Measurements from ENCODE around the gene CLTB. TPM values are rescaled to one million over a fixed set of nuclear protein-coding genes. Genes with fewer than 3 reads are reported as not detected.

Gene CLTB
- total and polyA plus RNA-seq, 2 of the 13 experiments (the other 11 are each of a cell fraction or from before 2014, with no cell fraction given): 23.3 to 33.8 TPM

DNA sequence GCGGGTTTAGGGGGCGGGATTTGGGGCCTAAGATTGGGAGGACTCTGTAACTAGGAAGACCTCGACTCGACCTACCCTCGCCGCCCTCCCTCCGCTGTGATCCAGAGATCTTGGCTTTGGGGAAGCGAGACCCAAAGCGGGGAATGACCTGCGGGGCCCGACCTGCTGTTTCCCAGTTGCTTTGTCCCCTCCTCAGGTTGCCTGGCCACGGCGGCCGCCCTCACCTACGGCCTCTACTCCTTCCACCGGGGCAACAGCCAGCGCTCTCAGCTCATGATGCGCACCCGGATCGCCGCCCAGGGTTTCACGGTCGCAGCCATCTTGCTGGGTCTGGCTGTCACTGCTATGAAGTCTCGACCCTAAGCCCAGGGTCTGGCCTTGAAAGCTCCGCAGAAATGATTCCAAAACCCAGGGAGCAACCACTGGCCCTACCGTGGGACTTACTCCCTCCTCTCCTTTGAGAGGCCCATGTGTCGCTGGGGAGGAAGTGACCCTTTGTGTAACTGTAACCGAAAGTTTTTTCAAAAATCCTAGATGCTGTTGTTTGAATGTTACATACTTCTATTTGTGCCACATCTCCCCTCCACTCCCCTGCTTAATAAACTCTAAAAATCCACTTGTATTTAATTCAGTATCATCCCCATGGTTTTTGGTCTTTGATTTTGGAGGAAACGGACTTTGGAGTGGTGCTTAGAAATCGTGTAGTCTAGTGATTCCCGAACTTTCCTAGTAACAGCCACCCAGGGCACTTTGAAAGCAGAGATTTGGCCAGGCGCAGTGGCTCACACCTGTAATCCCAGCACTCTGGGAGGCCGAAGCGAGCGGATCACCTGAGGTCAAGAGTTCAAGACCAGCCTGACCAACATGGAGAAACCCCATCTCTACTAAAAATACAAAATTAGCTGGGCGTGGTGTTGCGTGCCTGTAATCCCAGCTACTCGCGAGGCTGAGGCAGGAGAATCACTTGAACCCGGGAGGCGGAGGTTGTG lies 26.9 kb downstream of the CLTB start (continued):
- no peak for TF ChIP-seq ZNF780A (CRISPR knock-in tag; IDR thresholded peaks at IDR 0.05)
- no peak for TF ChIP-seq ZNF772 (CRISPR knock-in tag; IDR thresholded peaks at IDR 0.05)
- no peak for TF ChIP-seq ZC3H13 (CRISPR knock-in tag; IDR thresholded peaks at IDR 0.05)
- peak; percentile 53; the same call in 1 of the 2 replicates for TF ChIP-seq ARNT2 (CRISPR knock-in tag; IDR thresholded peaks at IDR 0.05; ENCODE audit: low read depth)
- peak in 1 of 2 experiments; percentile 48; a peak in 1 of 4 replicates for TF ChIP-seq KLF16 (CRISPR knock-in tag; IDR thresholded peaks at IDR 0.05)
- TF ChIP-seq ZNF558 (CRISPR knock-in tag; IDR thresholded peaks at IDR 0.05; ENCODE audit: borderline replicate concordance): 0 out of 2 replicates have a peak, but pooled peaks have one; percentile 14
- 0 out of 2 replicates have a peak, but pooled peaks have one; percentile 6 for TF ChIP-seq DR1 (CRISPR knock-in tag; IDR thresholded peaks at IDR 0.05)
- no peak for TF ChIP-seq ZNF773 (CRISPR knock-in tag; IDR thresholded peaks at IDR 0.05; ENCODE audit: borderline replicate concordance)
- TF ChIP-seq, protein P1, sequence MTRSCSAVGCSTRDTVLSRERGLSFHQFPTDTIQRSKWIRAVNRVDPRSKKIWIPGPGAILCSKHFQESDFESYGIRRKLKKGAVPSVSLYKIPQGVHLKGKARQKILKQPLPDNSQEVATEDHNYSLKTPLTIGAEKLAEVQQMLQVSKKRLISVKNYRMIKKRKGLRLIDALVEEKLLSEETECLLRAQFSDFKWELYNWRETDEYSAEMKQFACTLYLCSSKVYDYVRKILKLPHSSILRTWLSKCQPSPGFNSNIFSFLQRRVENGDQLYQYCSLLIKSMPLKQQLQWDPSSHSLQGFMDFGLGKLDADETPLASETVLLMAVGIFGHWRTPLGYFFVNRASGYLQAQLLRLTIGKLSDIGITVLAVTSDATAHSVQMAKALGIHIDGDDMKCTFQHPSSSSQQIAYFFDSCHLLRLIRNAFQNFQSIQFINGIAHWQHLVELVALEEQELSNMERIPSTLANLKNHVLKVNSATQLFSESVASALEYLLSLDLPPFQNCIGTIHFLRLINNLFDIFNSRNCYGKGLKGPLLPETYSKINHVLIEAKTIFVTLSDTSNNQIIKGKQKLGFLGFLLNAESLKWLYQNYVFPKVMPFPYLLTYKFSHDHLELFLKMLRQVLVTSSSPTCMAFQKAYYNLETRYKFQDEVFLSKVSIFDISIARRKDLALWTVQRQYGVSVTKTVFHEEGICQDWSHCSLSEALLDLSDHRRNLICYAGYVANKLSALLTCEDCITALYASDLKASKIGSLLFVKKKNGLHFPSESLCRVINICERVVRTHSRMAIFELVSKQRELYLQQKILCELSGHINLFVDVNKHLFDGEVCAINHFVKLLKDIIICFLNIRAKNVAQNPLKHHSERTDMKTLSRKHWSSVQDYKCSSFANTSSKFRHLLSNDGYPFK (CRISPR knock-in tag; IDR thresholded peaks at IDR 0.05; ENCODE audit: borderline replicate concordance): peak; percentile 60; the same call in 1 of the 2 replicates
- 0 out of 2 replicates have a peak, but pooled peaks have one; percentile 5 for TF ChIP-seq MXD4 (CRISPR knock-in tag; IDR thresholded peaks at IDR 0.05)
- TF ChIP-seq, protein P2, sequence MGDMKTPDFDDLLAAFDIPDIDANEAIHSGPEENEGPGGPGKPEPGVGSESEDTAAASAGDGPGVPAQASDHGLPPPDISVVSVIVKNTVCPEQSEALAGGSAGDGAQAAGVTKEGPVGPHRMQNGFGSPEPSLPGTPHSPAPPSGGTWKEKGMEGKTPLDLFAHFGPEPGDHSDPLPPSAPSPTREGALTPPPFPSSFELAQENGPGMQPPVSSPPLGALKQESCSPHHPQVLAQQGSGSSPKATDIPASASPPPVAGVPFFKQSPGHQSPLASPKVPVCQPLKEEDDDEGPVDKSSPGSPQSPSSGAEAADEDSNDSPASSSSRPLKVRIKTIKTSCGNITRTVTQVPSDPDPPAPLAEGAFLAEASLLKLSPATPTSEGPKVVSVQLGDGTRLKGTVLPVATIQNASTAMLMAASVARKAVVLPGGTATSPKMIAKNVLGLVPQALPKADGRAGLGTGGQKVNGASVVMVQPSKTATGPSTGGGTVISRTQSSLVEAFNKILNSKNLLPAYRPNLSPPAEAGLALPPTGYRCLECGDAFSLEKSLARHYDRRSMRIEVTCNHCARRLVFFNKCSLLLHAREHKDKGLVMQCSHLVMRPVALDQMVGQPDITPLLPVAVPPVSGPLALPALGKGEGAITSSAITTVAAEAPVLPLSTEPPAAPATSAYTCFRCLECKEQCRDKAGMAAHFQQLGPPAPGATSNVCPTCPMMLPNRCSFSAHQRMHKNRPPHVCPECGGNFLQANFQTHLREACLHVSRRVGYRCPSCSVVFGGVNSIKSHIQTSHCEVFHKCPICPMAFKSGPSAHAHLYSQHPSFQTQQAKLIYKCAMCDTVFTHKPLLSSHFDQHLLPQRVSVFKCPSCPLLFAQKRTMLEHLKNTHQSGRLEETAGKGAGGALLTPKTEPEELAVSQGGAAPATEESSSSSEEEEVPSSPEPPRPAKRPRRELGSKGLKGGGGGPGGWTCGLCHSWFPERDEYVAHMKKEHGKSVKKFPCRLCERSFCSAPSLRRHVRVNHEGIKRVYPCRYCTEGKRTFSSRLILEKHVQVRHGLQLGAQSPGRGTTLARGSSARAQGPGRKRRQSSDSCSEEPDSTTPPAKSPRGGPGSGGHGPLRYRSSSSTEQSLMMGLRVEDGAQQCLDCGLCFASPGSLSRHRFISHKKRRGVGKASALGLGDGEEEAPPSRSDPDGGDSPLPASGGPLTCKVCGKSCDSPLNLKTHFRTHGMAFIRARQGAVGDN (CRISPR knock-in tag; IDR thresholded peaks at IDR 0.05): peak; percentile 41
- TF ChIP-seq XRCC5 (optimal IDR thresholded peaks at IDR 0.05; ENCODE audit: low read length): peak; percentile 5
- TF ChIP-seq SCMH1 (CRISPR knock-in tag; IDR thresholded peaks at IDR 0.05; ENCODE audit: borderline replicate concordance): no peak
- no peak for TF ChIP-seq ZNF260 (CRISPR knock-in tag; IDR thresholded peaks at IDR 0.05; ENCODE audit: borderline replicate concordance, low read depth)
- peak; percentile 63; the same call in 1 of the 2 replicates for TF ChIP-seq MYNN (CRISPR knock-in tag; IDR thresholded peaks at IDR 0.05; ENCODE audit: low read depth)
- TF ChIP-seq RAD21 (CRISPR knock-in tag; IDR thresholded peaks at IDR 0.05): peak; percentile 15; the same call in 1 of the 2 replicates
- peak; percentile 17; the same call in 1 of the 2 replicates for TF ChIP-seq NFE2 (CRISPR knock-in tag; IDR thresholded peaks at IDR 0.05)
- no peak for TF ChIP-seq MTA1 (CRISPR knock-in tag; IDR thresholded peaks at IDR 0.05; ENCODE audit: borderline replicate concordance)
- TF ChIP-seq ATAD3A (CRISPR knock-in tag; IDR thresholded peaks at IDR 0.05): no peak
- no peak for TF ChIP-seq ZNF776 (CRISPR knock-in tag; IDR thresholded peaks at IDR 0.05)
- peak; percentile 40; the same call in 1 of the 2 replicates for TF ChIP-seq KAT7 (CRISPR knock-in tag; IDR thresholded peaks at IDR 0.05; ENCODE audit: borderline replicate concordance)
- TF ChIP-seq ATF1 (CRISPR knock-in tag; IDR thresholded peaks at IDR 0.05): no peak
- peak; percentile 5; the same call in 1 of the 2 replicates for TF ChIP-seq RARA (CRISPR knock-in tag; IDR thresholded peaks at IDR 0.05)

Measured in HepG2 (cell line).